ENCODE measurements around the gene STKLD1.

STKLD1 gene

GRCh38 chr9:133356391-133357091 lies 19.6 kb upstream of the STKLD1 start, which contains the start of the genes SURF1 and SURF2:
Gene SURF1, minus strand, starts transcription at chr9:133356487. Its CDS starts 34 bp downstream, at chr9:133356453.
Gene SURF2, plus strand, starts transcription at chr9:133356550. Its CDS starts 43 bp downstream, at chr9:133356593.
- peak; percentile 68 for DNase-seq (ENCODE audit: low read depth)
- peak within 1 kb of the TSS; percentile 70 for H3K4me3 ChIP-seq (ENCODE audit: low read length)
- TF ChIP-seq, protein P1, sequence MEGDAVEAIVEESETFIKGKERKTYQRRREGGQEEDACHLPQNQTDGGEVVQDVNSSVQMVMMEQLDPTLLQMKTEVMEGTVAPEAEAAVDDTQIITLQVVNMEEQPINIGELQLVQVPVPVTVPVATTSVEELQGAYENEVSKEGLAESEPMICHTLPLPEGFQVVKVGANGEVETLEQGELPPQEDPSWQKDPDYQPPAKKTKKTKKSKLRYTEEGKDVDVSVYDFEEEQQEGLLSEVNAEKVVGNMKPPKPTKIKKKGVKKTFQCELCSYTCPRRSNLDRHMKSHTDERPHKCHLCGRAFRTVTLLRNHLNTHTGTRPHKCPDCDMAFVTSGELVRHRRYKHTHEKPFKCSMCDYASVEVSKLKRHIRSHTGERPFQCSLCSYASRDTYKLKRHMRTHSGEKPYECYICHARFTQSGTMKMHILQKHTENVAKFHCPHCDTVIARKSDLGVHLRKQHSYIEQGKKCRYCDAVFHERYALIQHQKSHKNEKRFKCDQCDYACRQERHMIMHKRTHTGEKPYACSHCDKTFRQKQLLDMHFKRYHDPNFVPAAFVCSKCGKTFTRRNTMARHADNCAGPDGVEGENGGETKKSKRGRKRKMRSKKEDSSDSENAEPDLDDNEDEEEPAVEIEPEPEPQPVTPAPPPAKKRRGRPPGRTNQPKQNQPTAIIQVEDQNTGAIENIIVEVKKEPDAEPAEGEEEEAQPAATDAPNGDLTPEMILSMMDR (conservative IDR thresholded peaks at IDR 0.05; ENCODE audit: low read length) = no peak

DNA sequence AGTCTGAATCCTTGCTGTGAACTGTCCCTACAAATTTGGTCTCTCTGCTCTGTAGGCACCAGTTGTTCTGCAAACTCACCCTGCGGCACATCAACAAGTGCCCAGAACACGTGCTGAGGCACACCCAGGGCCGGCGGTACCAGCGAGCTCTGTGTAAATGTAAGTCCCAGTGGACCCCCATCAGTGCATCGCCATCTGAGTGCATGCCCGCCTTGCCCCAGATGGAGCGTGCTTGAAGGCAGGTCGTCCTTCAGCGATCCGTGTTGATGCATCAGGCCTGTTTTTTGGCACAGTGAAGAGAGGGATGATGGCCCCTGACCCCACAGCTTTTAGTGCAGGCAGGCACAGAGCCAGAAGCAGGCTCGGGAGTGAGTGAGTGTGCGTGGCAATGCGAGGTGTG lies 18.5 kb upstream of the STKLD1 start:
- no peak for DNase-seq (ENCODE audit: low read depth)
- peak overlapping the region; percentile 70 for H3K4me3 ChIP-seq (ENCODE audit: low read length)
- TF ChIP-seq, protein P1 (conservative IDR thresholded peaks at IDR 0.05; ENCODE audit: low read length) = no peak

DNA sequence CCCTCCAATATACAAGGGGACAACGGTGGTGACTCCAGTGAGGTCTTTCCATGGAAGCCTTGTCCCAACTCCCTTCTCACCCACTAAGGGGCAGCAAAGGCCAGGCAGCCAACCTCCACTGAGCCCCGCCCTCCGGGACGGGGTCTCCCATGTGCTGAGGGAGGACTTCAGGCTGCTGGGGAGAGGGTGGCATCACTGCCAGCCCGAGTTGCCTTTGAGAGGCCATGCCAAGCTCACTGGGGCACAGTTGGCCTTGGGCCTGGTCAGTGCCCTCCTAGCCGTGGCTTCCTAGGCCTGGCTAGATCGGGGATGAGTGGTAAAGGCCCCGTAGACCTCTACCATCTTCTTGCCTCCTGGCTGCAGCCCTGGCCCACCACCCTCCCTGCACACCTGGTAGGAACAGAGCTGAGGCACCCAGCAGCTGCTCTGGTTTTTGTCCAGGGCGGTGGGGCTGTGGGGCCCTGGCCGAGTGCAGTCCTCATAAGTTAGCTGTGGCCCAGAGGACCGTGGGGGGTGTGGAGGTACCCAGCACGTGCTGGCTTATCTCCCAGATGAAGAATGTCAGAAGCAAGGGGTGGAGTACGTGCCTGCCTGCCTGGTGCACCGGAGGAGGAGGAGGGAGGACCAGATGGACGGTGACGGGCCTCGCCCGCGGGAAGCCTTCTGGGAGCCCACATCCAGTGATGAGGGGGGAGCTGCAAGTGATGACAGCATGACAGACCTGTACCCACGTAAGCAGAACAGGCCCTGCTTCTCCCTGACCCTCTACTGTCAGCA lies 16.6 kb upstream of the STKLD1 start:
- H3K4me3 ChIP-seq (ENCODE audit: low read length) = no peak overlapping the region
- no peak for DNase-seq (ENCODE audit: low read depth)

DNA sequence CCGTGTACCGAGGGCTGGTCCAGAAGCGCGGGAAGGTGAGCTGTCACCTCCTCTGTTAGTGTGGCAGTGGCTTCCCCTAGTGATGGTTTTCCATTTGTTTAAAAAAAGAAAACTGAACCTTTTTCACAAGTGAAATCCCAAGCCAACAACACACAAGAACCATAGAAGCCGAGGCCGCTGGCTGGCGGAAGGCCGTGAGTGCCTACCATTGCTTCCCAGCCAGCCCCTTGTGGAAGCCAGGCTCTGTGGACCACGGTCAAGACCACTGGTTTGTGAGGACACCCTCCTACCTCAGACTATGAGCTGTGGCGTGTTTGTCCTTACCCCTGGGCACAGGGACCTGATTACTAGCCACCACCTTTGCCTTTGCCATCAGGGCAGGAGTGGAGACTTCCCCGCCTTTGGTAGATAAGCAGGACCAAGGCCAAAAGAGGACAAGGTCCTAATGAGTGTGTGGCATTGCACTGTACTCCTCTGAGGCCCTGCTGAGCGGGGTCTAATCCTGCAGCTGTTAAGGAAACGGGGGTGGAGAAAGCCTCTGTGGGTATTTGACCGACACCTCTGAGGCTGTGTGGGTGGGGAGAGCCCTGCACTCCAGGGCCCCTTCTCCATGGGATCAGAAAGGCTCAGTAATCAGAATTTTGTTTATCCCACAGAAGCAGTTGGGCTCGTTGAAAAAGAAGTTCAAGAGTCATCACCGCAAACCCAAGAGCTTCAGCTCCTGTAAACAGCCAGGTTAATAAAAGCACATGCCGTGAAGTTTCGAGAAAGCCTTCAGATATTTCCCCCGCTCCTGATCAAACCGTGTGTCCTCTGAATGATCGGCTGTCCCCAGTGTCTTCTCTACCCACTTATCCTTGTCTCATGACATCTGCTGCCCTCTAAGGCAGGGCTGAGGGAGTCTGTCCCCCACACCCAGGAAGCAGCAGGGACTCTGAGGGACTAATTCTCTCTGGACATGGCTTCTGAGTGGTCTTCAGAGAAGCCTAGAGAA lies 15.5 kb upstream of the STKLD1 start:
- TF ChIP-seq, protein P1 (conservative IDR thresholded peaks at IDR 0.05; ENCODE audit: low read length) = no peak
- no peak overlapping the region for H3K4me3 ChIP-seq (ENCODE audit: low read length)
- no peak for DNase-seq (ENCODE audit: low read depth)

More for the DNA sequence above, 16.6 kb upstream of the STKLD1 start:
- TF ChIP-seq, protein P1 (conservative IDR thresholded peaks at IDR 0.05; ENCODE audit: low read length) = peak; percentile 44

GRCh38 chr9:133361507-133362092 lies 14.6 kb upstream of the STKLD1 start:
- no peak overlapping the region for H3K4me3 ChIP-seq (ENCODE audit: low read length)
- TF ChIP-seq, protein P1 (conservative IDR thresholded peaks at IDR 0.05; ENCODE audit: low read length) = no peak
- no peak for DNase-seq (ENCODE audit: low read depth)

DNA sequence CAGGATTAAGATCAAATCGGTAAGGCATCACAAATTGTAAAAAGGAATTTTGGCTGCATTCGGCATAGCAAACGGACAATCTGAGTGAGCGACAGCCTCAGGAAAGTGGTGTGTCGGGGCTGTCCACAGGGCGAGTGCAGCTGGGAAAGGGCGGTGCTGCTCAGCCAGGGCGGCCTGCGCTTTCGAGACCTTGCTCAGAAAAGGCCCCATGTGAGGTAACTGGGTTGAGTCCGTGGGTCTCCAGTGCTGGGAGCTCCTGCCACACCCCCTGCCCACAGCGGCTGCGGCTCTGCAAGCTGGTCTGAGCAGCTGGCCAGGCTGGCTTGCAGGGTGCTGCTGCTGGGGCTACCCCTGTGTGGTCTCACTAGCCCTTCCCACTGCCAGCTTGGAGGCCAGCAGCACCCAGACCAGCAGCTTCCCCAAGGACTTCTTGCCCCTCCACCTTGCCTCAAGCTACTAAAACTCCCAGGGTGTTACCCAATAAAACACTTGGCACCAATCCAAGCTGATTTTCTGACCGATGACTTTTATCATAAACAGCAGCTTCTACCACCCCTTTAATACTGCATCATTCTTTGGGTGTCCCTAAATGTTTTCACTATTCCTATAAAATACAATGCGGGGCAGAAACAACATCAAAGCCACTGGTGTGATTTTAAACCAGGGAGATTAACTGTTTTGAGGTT lies 13.7 kb upstream of the STKLD1 start:
- DNase-seq (ENCODE audit: low read depth) = no peak
- TF ChIP-seq, protein P1 (conservative IDR thresholded peaks at IDR 0.05; ENCODE audit: low read length) = no peak
- no peak overlapping the region for H3K4me3 ChIP-seq (ENCODE audit: low read length)

Data from AG10803 (cell line).